Fibroblast of pulmonary artery (primary cell): ENCODE results near the gene KRT23.

Experiments
- DNase-seq: peaks from one replicate; pipeline ENCODE4 v3.0.0-alpha.2; 2010; ENCODE audit warnings: low read depth
- H3K4me3 ChIP-seq: replicated peaks from 2 replicates; pipeline ENCODE4 v1.5.1; 2011; ENCODE audit warnings: low read depth, mild to moderate bottlenecking, control low read depth, low read length, moderate library complexity
- TF ChIP-seq, protein P1 (sequence below): IDR thresholded peaks from 2 replicates; pipeline ENCODE4 v1.5.1; 2011; ENCODE audit warnings: mild to moderate bottlenecking, control low read depth, low read length, inconsistent platforms; ENCODE audit errors: missing control alignments

KRT23 gene

GRCh38 chr17:40903129-40903847 lies 34.2 kb downstream of the KRT23 start:
- DNase-seq: peak; percentile 1
- TF ChIP-seq, protein P1, sequence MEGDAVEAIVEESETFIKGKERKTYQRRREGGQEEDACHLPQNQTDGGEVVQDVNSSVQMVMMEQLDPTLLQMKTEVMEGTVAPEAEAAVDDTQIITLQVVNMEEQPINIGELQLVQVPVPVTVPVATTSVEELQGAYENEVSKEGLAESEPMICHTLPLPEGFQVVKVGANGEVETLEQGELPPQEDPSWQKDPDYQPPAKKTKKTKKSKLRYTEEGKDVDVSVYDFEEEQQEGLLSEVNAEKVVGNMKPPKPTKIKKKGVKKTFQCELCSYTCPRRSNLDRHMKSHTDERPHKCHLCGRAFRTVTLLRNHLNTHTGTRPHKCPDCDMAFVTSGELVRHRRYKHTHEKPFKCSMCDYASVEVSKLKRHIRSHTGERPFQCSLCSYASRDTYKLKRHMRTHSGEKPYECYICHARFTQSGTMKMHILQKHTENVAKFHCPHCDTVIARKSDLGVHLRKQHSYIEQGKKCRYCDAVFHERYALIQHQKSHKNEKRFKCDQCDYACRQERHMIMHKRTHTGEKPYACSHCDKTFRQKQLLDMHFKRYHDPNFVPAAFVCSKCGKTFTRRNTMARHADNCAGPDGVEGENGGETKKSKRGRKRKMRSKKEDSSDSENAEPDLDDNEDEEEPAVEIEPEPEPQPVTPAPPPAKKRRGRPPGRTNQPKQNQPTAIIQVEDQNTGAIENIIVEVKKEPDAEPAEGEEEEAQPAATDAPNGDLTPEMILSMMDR: no peak
- H3K4me3 ChIP-seq: no peak overlapping the region

DNA sequence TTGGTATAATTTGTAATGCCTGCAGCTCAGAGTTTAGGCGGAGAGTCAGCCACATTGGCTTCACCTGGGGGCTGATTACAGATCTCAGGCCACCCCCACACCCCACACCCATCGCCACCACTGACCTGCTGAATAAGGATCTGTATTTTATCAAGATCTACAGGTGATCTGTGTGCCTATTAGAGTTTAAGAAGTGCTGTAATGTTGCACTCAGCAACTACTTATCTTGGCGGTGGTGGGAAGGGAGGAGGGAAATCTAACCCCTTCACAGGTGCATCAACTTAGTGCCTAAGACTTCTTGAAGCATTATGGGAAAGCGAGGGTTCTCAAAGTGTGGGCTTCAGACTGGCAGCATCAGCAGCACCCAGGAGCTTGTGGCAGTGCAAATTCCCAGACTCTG lies 34.9 kb downstream of the KRT23 start:
- H3K4me3 ChIP-seq: no peak overlapping the region
- DNase-seq: no peak
- TF ChIP-seq, protein P1: no peak

GRCh38 chr17:40901981-40902474 lies 35.4 kb downstream of the KRT23 start:
- TF ChIP-seq, protein P1: no peak
- no peak overlapping the region for H3K4me3 ChIP-seq
- peak; percentile 5 for DNase-seq

DNA sequence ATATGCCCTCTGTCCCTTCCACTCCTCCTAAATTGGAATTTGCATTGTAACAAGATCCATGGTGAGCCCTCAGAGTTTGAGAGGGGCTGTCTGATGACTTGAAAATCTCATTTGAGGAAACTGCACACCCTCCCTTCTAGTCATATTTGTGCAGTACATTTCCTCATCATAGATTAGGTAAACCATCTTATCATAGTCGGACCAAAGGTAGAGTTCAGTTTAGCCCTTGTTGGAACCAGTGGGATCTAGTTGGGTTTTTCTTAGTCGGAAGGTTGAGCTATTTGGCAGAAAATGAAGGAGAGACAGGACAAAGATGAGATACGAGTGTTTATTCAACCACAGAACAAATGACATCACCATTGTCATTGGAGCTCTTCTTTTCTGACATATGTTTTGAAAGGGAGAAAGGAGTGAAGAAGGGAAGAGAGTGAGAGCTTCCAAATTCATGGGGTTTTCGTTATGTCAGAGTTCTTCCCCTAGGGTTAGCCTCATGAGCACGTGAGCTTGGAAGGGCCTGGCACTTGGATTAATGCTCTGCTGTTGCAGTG lies 36.6 kb downstream of the KRT23 start:
- TF ChIP-seq, protein P1: no peak
- no peak overlapping the region for H3K4me3 ChIP-seq
- no peak for DNase-seq

DNA sequence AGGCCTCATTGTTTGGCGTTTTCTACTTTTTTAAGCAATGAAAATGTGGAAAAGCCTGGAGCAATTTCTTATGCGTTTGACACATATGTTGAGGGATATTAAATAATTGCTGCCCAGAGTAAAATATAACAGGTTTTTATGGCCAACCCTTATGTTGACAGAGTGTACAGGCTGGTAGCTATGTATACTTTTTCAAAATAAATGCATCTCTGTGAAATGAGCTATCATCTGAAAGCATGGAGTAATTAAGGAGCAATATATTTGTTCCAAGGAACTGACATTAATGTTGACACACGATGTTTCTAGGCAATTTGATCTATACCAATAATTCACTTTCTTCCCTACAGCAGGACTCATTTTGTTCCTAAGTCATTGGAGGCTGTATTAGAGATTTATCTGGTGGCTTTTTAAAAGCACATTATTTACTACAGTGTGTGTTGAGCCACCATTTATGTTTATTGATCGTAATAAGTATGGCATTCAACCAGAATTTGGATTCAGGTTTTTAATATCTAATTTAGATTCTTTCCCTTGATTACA lies 40.5 kb downstream of the KRT23 start:
- H3K4me3 ChIP-seq: no peak overlapping the region
- TF ChIP-seq, protein P1: no peak
- no peak for DNase-seq

GRCh38 chr17:40895106-40895730 lies 42.2 kb downstream of the KRT23 start:
- no peak overlapping the region for H3K4me3 ChIP-seq
- TF ChIP-seq, protein P1: no peak
- no peak for DNase-seq
